DND-41 (cell line): ENCODE measurements around the gene BCO1.

Experiments used
- EZH2 ChIP-seq: IDR thresholded peaks from 3 replicates; pipeline ENCODE4 v1.6.1; 2012; ENCODE audit warnings: borderline replicate concordance, low read depth, mild to moderate bottlenecking, moderate library complexity, low read length, inconsistent platforms; ENCODE audit not compliant: severe bottlenecking
- TF ChIP-seq, protein P1 (sequence below): IDR thresholded peaks from 2 replicates; pipeline ENCODE4 v1.5.1; 2012; ENCODE audit warnings: borderline replicate concordance, low read length, moderate library complexity, mild to moderate bottlenecking; ENCODE audit not compliant: poor library complexity, severe bottlenecking; ENCODE audit errors: extremely low read depth

DNA sequence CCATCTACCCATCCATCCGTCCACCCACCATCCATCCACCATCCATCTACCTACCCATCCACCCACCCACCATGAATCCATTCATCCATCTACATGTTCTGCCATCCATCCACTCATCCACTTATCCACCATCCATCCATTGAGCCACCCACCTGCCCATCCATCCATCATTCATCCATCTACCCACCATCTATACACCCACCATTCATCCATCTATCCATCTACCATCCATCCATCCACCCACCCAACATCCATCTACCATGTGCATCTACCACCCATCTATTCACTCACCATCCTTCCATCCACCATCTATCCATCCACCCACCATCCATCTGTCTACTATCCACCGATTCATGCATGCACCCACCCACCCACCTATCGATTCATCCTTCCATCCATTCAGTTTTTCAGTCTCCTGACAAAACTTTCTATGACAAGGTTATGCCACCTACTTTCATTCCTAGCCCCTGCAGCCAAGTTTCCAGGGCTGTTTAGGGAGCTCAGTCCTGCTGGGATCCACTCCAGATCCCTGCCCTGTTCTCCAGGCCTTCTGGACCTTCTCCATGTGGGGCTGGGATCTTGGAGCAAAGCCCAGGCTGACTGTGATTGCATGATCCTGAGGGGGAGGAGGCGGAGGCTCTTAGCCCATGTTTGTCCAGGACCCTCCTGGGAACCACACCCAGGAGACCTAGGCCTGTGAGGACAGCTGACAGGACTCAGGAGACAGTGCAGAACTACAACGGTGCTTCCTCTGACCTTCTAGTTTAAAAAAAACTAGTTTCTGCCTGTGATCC, 27.4 kb downstream of the BCO1 start:
- TF ChIP-seq, protein P1, sequence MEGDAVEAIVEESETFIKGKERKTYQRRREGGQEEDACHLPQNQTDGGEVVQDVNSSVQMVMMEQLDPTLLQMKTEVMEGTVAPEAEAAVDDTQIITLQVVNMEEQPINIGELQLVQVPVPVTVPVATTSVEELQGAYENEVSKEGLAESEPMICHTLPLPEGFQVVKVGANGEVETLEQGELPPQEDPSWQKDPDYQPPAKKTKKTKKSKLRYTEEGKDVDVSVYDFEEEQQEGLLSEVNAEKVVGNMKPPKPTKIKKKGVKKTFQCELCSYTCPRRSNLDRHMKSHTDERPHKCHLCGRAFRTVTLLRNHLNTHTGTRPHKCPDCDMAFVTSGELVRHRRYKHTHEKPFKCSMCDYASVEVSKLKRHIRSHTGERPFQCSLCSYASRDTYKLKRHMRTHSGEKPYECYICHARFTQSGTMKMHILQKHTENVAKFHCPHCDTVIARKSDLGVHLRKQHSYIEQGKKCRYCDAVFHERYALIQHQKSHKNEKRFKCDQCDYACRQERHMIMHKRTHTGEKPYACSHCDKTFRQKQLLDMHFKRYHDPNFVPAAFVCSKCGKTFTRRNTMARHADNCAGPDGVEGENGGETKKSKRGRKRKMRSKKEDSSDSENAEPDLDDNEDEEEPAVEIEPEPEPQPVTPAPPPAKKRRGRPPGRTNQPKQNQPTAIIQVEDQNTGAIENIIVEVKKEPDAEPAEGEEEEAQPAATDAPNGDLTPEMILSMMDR, result no peak
- no peak for TF ChIP-seq EZH2
